Activated gamma-delta T cell treated with anti-CD3 and anti-CD28 coated beads, Interleukin-2, amount 50 U/mL, for 16 hours (primary cell): ENCODE measurements around the gene CRTC1.
"Not testable (repeated sequence)": the region's sequence is repeated elsewhere in the genome, so short reads cannot be mapped to it uniquely, and the experiment has no call there.

Source experiments
- DNase-seq: peaks from one replicate; pipeline ENCODE4 v3.0.0-alpha.2; 2020; ENCODE audit warnings: low read depth

Gene CRTC1

DNA sequence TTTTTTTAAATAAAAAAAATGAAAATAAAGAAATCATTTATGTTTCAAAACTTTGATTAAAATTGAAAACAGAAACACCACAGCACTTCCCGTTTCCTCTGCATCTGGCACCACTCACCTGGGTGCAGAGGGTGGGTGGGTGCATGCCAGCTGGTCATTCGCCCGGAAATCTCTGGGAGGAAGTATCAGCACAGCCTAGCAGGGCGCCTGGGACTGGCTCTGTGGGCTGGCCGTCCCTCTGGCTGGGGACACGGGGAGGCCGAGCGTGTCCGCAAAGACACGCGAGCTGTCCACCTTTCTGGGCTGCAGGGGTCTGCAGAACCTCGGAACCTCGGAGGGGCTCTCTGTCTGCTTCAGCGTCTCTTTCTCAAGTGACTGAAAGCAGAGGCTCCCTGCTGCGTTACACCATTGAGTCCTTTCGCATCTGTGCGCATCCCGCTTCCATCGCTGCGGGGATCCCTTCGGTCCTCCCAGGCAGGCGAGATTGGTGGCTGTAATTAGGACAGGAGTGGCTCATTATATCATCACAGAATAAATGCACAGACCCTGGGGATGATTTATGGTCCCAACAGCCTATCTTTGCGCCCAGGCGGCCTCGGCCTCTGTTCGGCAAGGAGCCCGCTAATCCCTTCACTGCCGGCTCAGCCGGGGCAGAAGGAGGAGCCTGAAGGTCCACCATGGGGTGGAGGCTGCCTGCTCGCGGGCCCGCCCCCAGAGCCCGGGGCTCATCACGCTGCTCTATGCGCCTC, 17.2 kb downstream of the CRTC1 start:
- DNase-seq, result peak; percentile 56

DNA sequence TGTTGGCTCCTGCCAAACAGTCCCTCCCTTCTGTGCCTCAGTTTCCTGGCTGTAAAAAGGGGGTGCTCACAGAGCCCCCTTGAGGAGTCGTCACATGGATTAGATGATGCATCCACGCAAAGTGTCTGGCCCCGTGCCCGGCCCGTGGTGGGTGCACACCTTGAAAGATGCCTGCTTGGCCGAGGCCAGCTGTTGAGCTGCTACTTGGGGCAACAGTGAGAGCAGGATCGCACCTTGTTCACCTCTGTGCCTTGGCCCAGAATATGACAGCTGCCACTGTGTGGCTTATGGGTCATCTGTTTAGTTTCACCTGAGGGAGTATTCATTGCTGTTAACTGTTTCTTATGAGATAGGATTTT, 17.7 kb downstream of the CRTC1 start:
- DNase-seq, result no peak

DNA sequence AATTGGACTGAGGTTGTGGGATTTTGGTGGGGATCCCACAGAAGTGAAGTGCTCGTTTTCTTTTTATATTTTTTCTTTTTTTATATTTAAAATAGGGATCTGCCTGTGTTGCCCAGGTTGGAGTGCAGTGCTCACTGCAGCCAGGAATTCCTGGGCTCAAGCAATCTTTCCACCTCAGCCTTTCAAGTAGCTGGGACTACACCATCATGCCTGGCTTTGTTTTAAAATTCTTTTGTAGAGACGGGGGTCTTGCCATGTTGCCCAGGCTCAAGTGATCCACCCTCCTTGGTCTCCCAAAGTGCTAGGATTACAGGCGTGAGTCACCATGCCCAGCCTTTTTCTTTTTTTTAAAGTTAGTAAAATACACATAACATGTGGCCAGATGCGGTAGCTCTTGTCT, 20.6 kb downstream of the CRTC1 start:
- DNase-seq, result no peak

DNA sequence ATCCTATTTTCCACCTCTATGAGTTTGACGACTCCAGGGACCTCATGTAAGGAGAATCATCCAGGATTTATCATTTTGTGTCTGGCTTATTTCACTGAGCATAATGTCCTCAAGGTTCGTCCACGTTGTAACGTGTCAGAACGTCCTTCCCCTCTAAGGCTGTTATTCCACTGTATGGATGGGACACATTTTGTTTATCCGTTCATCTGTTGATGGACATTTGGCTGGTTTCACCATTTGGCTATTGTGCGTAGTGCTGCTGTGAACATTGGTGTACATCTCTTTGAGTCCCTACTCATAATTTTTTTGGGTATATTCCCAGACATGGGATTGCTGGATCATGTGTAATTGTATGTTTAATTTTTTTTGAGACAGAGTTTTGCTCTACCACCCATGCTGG, 21.5 kb downstream of the CRTC1 start:
- DNase-seq, result no peak

DNA sequence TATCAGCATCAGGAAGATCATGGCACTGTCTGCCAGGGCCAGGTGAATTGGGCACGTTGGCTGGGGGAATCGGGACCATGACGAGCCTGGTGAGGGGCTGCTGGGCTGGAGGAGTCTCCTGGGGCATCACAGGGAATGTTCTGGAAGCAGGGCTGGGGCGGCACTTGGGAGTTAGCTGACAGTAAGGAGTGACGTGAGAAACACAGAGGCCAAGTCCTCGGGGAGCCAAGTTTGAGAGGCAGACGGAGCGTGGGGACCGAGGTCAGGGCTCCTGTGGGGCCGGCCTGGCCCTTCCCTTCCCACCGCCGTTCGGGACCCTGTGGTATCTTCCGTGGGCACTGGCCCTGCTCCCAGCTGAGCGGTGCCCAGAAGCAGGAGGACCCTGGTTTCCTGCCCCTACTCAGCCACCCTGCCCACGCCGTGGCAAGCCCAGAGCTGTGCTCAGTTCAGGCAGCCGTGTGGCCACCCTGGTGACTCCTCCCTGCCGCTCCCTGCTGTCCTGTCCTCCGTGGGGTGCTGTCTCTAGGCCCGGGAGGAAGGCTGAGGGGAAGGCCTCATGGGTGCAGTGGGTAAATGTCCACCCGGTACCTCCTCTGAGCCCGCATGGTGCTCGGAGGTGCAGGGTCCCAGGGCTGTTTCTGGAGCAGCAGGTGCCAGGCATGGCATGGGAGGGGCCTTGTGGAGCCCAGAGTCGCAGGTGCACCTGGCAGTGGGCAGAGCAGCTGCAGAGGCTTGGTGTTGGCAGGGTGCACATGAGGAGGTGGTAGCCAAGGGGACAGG, 25.2 kb downstream of the CRTC1 start:
- DNase-seq, result no peak

DNA sequence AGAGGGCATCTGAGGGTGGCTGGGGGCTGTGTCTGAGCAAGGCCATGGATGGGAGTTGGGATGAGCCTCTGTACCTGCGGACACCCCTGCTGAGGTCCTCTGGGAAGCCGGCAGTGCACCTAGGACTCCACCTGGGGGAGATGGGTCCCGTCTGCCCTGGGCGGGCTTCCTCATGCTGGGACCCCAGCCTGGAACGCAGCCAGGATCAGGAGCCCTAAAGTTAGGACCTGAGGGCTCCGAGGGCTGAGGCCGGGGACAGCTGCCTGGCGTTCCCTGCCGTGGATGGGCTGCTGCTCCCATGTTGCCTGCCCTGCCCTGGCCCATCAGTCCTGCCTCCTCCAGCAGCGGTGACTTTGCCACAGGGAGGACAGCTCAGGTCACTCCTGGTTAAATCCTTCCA, 26.1 kb downstream of the CRTC1 start:
- no peak for DNase-seq

DNA sequence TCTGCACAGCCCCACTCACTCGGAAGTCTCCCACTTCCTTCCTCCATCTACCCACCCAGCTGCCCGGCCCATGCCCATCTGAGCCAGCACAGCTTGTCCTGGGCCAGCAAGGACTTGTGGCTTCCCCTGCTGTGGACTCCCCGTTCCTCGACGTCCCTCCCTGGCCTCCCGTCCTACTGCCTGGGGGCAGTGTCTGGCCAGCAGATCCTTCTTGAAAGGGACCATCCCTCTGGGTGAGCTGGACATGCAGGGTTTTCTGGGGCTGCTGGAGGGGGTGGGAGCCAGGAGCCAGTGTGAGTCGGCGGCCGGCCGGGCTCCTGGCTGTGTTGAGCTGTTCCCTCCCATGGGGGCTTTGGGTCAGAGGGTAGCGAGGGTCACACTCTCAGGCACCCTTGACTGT, 26.7 kb downstream of the CRTC1 start:
- DNase-seq, result no peak

DNA sequence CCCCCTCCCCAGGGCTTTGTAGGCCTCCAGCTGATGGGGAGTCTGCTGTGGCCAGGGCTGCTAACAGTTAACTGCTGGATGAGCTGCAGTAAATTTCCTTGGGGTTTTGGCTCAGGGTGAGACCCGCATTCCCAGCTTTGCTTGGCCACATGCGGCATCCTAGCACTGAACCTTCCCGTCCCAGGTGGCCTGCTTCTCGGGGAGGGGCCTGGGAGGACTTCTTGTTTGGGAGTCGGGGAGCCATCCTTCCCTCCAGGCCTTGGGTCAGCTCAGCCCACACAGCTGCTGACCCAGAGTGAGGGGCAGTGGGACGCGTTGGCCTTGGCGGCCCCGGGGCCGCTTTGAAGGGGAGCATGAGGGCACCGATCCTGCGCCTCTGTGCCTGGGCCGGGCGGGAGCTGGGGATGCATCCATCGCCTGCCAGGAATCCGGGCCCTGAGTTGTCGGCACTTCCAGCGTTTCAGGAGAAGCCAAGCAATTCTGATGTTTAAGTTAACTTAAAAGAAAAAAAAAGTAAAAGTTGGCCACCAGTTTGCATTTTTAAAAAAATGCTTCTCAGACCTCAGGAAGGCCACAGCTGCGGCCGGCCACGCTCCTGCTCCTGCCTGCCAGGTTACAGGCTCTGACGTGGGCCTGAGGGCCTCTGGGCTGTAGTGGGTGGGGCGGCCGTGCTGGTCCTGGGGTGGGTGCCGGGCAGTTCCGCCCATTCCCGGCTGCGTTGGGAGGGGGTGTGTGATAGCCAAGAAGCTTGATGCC, 27.7 kb downstream of the CRTC1 start:
- DNase-seq, result no peak

DNA sequence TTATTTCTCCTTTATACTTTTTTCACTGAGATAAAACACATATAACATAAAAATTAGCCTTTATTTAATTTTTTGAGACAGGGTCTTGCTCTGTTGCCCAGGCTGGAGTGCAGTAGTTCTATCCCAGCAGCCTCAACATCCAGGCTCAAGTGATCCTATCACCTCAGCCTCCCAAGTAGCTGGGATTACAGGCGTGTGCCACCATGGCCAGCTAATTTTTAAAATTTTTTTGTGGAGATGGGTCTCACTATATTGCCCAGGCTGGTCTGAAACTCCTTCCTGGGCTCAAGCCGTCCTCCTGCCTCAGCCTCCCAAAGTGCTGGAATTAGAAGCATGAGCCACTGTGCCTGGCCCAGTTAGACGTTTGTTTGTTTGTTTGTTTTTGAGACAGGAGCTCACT, 28.4 kb downstream of the CRTC1 start:
- DNase-seq, result no peak

DNA sequence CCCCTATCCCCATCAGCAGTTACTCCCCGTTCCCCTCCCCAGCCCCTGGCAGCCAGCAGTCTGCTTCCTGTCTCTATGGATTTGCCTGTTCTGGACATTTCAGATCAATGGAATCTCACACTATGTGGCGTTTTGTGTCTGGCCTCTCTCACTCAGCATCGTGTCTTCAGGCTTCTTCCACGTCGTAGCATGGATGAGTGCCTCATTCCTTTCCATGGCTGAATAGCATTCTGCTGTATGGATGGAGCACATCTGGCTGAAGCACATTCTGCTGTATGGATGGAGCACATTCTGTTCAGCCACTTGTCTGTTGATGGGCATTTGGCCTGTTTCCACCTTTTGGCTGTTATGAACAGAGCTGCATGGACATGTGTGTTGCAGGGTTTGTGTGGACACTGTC, 29.5 kb downstream of the CRTC1 start:
- no peak for DNase-seq

DNA sequence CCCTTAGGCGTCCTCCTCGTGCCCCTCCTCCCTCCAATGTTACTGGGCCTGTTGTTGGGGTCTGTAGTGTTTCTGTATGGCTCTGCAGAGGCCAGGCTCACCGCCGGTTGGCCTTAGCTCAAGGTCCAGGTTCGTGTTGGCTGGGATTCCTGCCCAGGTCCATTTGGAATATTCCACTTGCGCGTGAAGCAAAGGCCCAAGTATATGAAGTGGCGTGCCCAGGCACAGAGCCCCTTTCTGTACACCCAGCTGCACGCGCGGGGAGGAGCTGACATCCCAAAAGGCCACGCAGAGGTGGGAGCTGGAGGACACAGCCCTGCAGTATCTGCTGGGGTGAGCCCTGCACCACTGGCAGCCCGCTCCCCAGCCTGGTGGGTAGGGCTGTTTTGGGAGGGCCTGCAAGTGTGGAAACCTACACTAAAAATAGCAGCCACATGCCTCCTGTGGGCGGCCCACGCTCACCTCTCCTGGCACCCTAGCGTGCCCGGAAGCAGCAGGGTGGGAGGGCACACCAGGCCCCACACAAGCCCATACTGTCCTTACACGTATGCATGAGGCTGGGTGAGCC, 30.2 kb downstream of the CRTC1 start:
- DNase-seq, result no peak

DNA sequence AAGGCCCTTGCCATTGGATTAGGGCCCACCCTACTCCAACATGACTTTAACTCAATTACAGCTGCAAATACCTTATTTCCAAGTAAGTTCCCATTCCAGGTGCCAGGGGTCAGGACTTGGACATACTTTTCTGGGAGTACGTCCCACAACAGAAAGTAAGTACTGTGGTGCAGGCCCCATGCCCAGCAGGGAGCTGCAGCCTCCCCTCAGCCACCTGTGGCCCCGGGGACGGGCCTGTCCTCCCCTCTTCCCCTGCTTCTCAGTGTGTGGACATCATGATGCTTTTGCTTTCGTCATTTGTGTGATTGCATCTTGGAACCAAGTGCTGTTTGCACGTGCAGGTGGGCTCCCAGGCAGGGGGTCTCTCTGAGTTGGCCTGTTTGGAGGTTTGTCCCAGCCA, 31.9 kb downstream of the CRTC1 start:
- DNase-seq, result no peak

DNA sequence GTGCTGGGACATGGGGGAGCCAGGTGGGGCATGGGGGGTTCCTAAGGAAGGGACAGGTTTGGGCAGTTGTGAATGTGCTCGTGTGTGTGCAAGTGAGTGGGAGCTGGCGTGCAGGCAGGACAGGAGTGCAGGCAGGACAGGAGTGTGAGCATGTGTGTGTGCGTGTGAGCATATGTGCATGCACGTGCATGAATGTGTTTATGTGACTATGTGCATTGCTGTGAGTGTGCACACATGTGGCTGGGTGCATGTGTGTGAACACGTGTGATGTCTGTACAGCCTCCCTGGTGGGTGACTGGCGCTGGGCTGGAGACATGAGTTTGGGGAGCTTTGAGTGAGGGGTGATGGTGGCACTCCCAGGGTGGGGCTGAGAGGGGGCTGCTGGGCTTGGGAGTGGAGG, 33.4 kb downstream of the CRTC1 start:
- DNase-seq, result no peak

DNA sequence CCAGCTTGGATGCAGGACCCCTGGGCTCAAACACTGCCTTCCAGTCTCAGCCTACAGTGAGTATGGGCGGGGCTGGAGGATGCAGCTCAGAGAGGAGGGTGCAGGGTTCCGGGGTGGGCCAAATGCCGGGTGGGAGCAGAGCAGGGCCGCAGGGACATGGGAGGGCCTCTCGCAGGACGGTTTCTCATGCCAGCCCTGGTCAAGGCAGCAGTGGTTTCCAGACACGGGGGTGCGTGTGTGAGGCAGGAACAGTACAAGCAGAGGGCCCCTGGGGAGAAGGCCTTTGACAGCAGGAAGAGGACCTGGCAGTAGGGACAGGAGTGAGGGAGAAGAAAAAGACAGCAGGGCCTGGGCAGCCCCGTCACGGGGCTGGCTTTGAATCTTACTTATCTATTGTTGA, 34.1 kb downstream of the CRTC1 start:
- DNase-seq, result no peak

DNA sequence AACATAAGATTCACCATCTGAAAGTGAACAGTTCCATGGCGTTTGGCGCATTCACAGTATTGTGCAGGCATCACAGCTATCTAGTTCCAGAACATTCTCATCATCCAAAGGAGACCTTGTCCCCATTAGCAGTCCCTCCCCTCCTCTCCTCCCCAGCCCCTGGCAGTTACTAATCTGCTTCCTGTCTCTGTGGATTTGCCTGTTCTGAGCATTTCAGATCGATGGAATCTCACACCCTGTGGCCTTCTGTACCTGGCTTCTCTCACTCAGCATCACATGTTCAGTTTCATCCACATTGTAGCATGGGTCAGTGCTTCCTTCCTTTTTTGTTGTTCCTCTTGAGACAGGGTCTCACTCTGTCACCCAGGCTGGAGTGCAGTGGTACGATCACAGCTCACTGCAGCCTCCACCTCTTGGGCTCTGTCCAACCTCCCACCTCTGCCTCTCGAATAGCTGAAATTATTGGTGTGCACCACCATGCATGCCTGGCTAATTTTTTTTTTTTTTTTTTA, 34.6 kb downstream of the CRTC1 start:
- no peak for DNase-seq

DNA sequence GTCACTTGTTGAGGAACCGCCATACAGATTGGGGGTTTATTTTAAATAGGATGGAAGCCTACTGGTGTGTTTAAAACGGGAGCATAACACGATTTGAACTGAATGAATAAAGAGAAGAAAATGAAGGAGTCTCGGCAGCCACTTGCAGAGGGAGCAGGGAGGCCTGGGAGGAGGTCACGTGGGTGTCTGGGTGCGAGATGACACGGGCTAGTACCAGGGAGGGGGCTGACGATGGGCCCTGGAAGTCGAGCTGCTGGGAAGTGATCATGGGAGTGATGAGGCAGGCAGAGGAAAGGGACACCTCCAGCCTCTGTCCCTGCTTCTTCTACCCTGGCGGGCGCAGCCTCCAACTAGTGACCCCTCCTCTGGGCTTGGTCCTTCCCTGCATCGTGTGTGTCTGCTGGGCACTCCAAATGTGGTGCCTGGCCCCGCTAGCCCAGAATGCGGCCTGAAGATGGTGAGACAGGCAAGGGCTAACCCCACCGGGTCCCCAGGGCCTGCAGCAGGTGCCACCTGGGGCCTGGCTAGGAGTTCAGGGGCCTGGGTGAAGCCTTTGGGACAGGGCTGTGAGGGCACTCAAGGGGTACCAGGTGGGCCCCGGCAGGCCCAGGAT, 35.5 kb downstream of the CRTC1 start:
- no peak for DNase-seq

DNA sequence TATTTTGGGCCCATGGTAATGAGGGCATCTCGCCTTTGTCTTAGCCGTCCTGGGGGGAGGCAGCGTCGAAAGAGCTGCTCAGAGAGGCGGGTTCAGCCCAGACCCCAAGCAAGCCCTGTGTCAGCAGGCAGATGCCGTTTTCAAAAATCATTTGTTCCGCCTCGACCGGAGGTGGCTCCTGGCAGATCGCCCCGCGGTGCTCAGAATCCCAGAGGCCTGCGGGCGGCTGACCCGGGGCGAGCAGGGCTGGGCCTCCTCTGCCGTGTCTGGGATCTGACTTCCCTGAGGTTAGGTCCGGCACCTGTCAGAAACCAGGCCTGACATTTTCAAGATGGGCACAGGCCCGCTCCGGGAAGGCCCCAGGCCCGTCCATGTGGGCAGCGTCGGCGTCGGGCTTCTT, 36.1 kb downstream of the CRTC1 start:
- DNase-seq, result no peak

DNA sequence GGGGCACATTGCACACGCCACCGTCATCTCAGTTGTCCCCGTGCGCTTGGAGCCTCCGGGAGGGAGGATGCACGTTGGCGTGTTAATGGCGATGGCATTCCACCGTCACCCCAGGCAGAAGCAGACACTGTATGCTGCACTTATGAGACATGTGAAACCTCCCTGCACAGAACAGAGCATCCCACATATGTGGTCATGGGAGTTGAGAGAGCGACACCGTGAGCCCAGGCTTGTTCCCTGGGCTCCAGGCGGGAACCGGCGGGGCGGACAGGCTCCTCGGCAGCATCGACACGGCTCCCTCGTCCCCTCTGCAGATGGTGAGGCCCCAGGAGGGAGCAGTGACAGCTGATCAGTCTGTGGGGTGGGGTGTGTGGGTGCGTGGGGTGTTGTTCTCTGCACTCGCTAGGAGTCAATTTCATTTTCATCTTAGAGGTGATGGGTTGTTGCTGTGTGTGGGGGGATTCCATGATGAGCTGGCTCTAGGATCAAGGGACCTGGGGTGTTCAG, 40.4 kb downstream of the CRTC1 start:
- DNase-seq, result no peak

DNA sequence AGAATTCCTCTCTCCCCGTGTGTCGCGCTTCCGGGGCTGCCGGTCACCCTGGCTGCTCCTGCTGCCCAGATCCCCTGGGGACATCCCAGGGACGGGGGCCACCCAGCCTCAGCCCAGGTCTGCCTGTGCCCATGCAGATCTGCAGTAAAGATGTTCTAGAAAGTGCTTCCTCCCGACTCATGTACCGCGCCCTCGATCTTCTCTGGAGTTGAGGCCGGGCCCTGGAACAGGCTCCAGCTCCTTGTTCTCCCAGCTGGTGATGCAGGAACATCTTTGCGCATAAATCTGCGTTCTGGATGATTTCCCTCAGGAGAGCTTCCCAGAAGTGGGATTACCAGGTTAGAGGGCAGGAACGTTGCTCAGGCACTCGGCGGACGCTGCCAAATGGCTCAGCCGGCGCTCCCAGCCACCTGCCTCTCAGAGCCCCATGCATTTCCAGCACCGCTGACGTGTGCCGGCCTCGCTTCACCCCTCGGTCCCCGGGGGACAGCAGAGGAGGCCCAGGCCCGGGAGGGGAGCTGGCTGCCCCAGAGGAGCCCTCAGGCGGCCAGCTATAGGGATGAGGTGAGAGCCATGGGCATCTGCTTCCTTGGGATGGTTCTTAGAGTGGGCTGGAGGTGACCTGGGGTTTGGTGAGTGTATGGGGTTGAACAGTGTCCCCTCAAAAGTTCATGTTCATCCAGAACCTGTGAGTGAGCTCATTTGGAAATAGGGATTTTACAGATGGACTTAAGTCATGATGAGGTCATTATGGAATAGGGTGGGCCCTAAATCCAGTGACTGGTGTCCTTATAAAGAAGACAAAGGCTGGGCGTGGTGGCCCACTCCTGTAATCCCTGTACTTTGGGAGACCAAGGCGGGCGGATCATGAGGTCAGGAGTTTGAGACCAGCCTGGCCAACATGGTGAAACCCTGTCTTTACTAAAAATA, 42.6 kb downstream of the CRTC1 start:
- DNase-seq, result no peak

DNA sequence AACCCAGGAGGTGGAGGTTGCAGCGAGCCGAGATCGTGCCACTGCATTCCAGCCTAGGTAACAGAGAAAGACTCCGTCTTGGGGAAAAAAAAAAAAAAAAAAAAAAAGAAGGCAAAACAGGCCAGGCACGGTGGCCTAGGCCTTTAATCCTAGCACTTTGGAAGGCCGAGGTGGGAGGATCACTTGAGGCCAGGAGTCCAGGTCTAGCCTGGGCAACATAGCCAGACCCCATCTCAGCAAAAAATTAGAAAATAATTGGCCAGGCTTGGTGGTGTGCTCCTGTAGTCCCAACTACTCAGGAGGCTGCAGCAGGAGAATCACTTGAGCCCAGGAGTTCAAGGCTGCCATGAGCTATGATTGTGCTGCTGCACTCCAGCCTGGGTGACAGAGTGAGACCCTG, 43.4 kb downstream of the CRTC1 start:
- no peak for DNase-seq

DNA sequence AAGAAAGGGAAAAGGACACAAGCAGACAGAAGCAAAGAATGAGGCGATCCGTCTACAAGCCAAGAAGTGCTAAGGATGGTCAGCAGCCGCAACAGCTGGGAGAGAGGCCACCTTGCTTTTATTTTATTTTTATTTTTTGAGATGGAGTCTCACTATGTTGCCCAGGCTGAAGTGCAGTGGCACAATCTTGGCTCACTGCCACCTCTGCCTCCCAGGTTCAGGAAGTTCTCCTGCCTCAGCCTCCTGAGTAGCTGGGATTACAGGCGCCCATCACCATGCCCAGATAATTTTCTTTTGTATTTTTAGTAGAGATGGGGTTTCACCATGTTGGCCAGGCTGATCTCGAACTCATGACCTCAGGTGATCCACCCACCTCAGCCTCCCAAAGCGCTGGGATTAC, 44.1 kb downstream of the CRTC1 start:
- DNase-seq, result not testable (repeated sequence)
